H9 (cell line): ENCODE measurements around the gene DUT. TPM values are rescaled to one million over a fixed set of nuclear protein-coding genes. Genes with fewer than 3 reads are reported as not detected.

Source experiments
- DNase-seq: peaks from one replicate; pipeline ENCODE4 v3.0.0-alpha.2; 2017
- H2AFZ ChIP-seq: one replicate; pipeline ENCODE4 v1.6.1; 2013; ENCODE audit warnings: mild to moderate bottlenecking, low read length, control low read depth, moderate library complexity
- H2AK5ac ChIP-seq: 2 replicates; pipeline ENCODE4 v1.6.1; 2013; ENCODE audit warnings: low read length, control low read depth, mixed read lengths; ENCODE audit not compliant: insufficient read length
- H2BK120ac ChIP-seq: one replicate; pipeline ENCODE4 v1.6.1; 2013; ENCODE audit warnings: low read depth, mild to moderate bottlenecking, low read length, control low read depth, inconsistent platforms; ENCODE audit not compliant: poor library complexity, severe bottlenecking
- H2BK12ac ChIP-seq: 2 replicates; pipeline ENCODE4 v1.6.1; 2013; ENCODE audit warnings: low read length, control low read depth, mixed read lengths, low read depth; ENCODE audit not compliant: insufficient read length
- H2BK15ac ChIP-seq: 2 replicates; pipeline ENCODE4 v1.6.1; 2013; ENCODE audit warnings: low read depth, low read length, control low read depth
- H2BK20ac ChIP-seq: one replicate; pipeline ENCODE4 v1.6.1; 2013; ENCODE audit warnings: low read depth, mild to moderate bottlenecking, low read length, control low read depth, inconsistent platforms; ENCODE audit not compliant: poor library complexity, severe bottlenecking
- H2BK5ac ChIP-seq: 2 replicates; pipeline ENCODE4 v1.6.1; 2013; ENCODE audit warnings: low read length, control low read depth, mixed read lengths; ENCODE audit not compliant: insufficient read length
- H3K14ac ChIP-seq: 2 replicates; pipeline ENCODE4 v1.6.1; 2013; ENCODE audit warnings: low read length, control low read depth; ENCODE audit not compliant: insufficient read depth
- H3K18ac ChIP-seq: 2 replicates; pipeline ENCODE4 v1.6.1; 2013; ENCODE audit warnings: low read depth, mild to moderate bottlenecking, mixed read lengths, low read length, control low read depth; ENCODE audit not compliant: insufficient read length
- H3K23ac ChIP-seq: 2 replicates; pipeline ENCODE4 v1.6.1; 2013; ENCODE audit warnings: low read length, control low read depth, mixed read lengths, low read depth; ENCODE audit not compliant: insufficient read length
- H3K23me2 ChIP-seq: 2 replicates; pipeline ENCODE4 v1.6.1; 2013; ENCODE audit warnings: low read depth, mild to moderate bottlenecking, mixed read lengths, low read length, control low read depth; ENCODE audit not compliant: insufficient read length, poor library complexity, severe bottlenecking
- H3K27ac ChIP-seq: 2 replicates; pipeline ENCODE4 v1.5.1; 2013; ENCODE audit warnings: low read length, control low read depth, mixed read lengths, low read depth; ENCODE audit not compliant: insufficient read length
- H3K27me3 ChIP-seq: 2 replicates; pipeline ENCODE4 v1.6.1; 2013; ENCODE audit warnings: low read length, control low read depth, inconsistent platforms; ENCODE audit not compliant: insufficient read depth
- H3K4ac ChIP-seq: 2 replicates; pipeline ENCODE4 v1.6.1; 2013; ENCODE audit warnings: low read depth, mild to moderate bottlenecking, control low read depth, inconsistent platforms, low read length, moderate library complexity
- H3K4me1 ChIP-seq: 2 replicates; pipeline ENCODE4 v1.6.1; 2013; ENCODE audit warnings: low read length, control low read depth, inconsistent platforms; ENCODE audit not compliant: insufficient read depth
- H3K4me2 ChIP-seq: 2 replicates; pipeline ENCODE4 v1.6.1; 2013; ENCODE audit warnings: low read length, control low read depth, mixed read lengths; ENCODE audit not compliant: insufficient read length, insufficient read depth
- H3K56ac ChIP-seq: 2 replicates; pipeline ENCODE4 v1.6.1; 2013; ENCODE audit warnings: low read depth, mild to moderate bottlenecking, mixed read lengths, low read length, control low read depth; ENCODE audit not compliant: insufficient read length
- H3K79me1 ChIP-seq: 2 replicates; pipeline ENCODE4 v1.6.1; 2013; ENCODE audit warnings: low read depth, mild to moderate bottlenecking, moderate library complexity, low read length, control low read depth, inconsistent platforms; ENCODE audit not compliant: insufficient read depth, poor library complexity, severe bottlenecking
- H3K79me2 ChIP-seq: 2 replicates; pipeline ENCODE4 v1.6.1; 2013; ENCODE audit warnings: low read length, control low read depth, inconsistent platforms; ENCODE audit not compliant: insufficient read depth
- H3K9ac ChIP-seq: 2 replicates; pipeline ENCODE4 v1.6.1; 2013; ENCODE audit warnings: low read length, control low read depth, mixed read lengths; ENCODE audit not compliant: insufficient read length; ENCODE audit errors: extremely low read depth
- H3K9me3 ChIP-seq: one replicate; pipeline ENCODE4 v1.6.1; 2013; ENCODE audit warnings: low read depth, low read length, inconsistent platforms; ENCODE audit not compliant: control insufficient read depth
- H3T11ph ChIP-seq: one replicate; pipeline ENCODE4 v1.6.1; 2013; ENCODE audit warnings: mild to moderate bottlenecking, low read length, control low read depth, inconsistent platforms
- H4K20me1 ChIP-seq: one replicate; pipeline ENCODE4 v1.6.1; 2013; ENCODE audit not compliant: control insufficient read depth, insufficient read length, insufficient read depth
- H4K5ac ChIP-seq: 2 replicates; pipeline ENCODE4 v1.6.1; 2013; ENCODE audit warnings: low read depth, mild to moderate bottlenecking, mixed read lengths, low read length, control low read depth; ENCODE audit not compliant: insufficient read length
- H4K8ac ChIP-seq: replicated peaks from 2 replicates; pipeline ENCODE4 v1.6.1; 2013; ENCODE audit warnings: low read length, control low read depth, mixed read lengths, low read depth; ENCODE audit not compliant: insufficient read length
- H4K91ac ChIP-seq: 2 replicates; pipeline ENCODE4 v1.6.1; 2013; ENCODE audit warnings: low read depth, mild to moderate bottlenecking, moderate library complexity, mixed read lengths, low read length, control low read depth; ENCODE audit not compliant: insufficient read length
- H3K27ac Mint-ChIP-seq, 3 experiments: 2 replicates in 2 of 3; 3 replicates in 1 of 3; pipeline ENCODE4 v1.8.0; 2020 to 2021; ENCODE audit warnings: mixed read lengths in 3 of 3, mild to moderate bottlenecking in 1 of 3, moderate library complexity in 1 of 3
- H3K27me3 Mint-ChIP-seq: 2 replicates; pipeline ENCODE4 v1.8.0; 2021; ENCODE audit warnings: low read depth, mild to moderate bottlenecking, moderate library complexity, mixed read lengths
- H3K36me3 Mint-ChIP-seq, 3 experiments: 2 replicates in 2 of 3; 3 replicates in 1 of 3; pipeline ENCODE4 v1.8.0; 2020 to 2021; ENCODE audit warnings: low read depth in 3 of 3, mixed read lengths in 3 of 3; ENCODE audit not compliant: insufficient read depth in 1 of 3
- H3K4me1 Mint-ChIP-seq, 2 experiments: 2 replicates each; pipeline ENCODE4 v1.8.0; 2020; ENCODE audit warnings: mixed read lengths in 2 of 2
- H3K4me3 Mint-ChIP-seq, 2 experiments: 2 replicates in 1 of 2; 3 replicates in 1 of 2; pipeline ENCODE4 v1.8.0; 2020 to 2021; ENCODE audit warnings: mild to moderate bottlenecking in 2 of 2, mixed read lengths in 2 of 2, moderate library complexity in 1 of 2
- H3K9me3 Mint-ChIP-seq, 2 experiments: 2 replicates in 1 of 2; 3 replicates in 1 of 2; pipeline ENCODE4 v1.8.0; 2020; ENCODE audit warnings: mild to moderate bottlenecking in 2 of 2, mixed read lengths in 2 of 2, moderate library complexity in 1 of 2
- WGBS: extraction: QIAGEN DNeasy Blood & Tissue Kit; methylation state at CpG from one replicate; pipeline ENCODE4 v1.1.7; 2013; ENCODE audit warnings: missing lambda C conversion rate, low lambda C conversion rate, mixed read lengths; ENCODE audit not compliant: insufficient read length; ENCODE audit errors: extremely low coverage; 5-methylcytosine and 5-hydroxymethylcytosine counted together
- total RNA-seq: library from RNA; stranded (reverse); gene quantifications from 2 replicates; pipeline ENCODE4 v1.2.1, GENCODE V29; 2021
- TF ChIP-seq, protein P1 (sequence below): fragments of 200-600 bp; sonication (generic); conservative IDR thresholded peaks from 3 replicates; pipeline ENCODE4 v1.8.0; 2021; ENCODE audit warnings: antibody characterized with exemption, mild to moderate bottlenecking

Gene DUT
- total RNA-seq, 1 experiment from 2014 or later: 137 TPM

DNA sequence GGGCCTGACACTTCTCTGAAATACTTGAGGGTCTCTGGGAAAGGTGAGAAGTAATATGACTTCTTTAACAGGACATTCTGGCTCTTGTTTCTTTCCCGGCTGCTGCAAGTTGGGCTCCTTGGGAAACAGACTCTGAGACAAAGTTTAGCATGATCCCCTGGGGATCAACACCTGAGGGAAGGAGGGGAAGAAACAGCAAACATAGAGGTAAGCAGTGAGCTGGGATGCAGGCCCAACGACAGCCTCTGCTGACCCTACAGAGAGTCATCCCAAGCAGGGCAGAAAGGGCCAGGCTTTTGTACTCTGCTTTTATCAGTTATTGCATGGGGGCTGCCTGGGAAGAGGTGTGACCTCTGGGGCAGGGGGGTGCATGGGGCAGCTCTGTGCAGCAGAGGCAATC lies 26.8 kb upstream of the DUT start:
- Histone ChIP-seq H2BK20ac (no peak overlapping the region), H3K27me3 (no peaks in the 10 kb centered on the region), H4K20me1 (no peaks in the 10 kb centered on the region), H3K18ac (no peak overlapping the region), H2AK5ac (no peak overlapping the region), H3K27ac (no peak overlapping the region), H3K4ac (no peak overlapping the region), H3K79me2 (no peaks in the 10 kb centered on the region), H3K4me1 (peaks cover 12% of the 10 kb centered on the region; the same call in 1 of the 2 replicates), H3K4me2 (no peak overlapping the region), H3T11ph (no peak overlapping the region), H3K23ac (no peak overlapping the region), H3K9ac (no peak overlapping the region), H2BK12ac (no peak overlapping the region), H2AFZ (no peak overlapping the region), H2BK15ac (no peak overlapping the region), H4K8ac (no peak overlapping the region), H3K79me1 (no peaks in the 10 kb centered on the region), H2BK5ac (no peak overlapping the region), H4K91ac (no peak overlapping the region), H2BK120ac (no peak overlapping the region), H3K9me3 (no peaks in the 10 kb centered on the region), H3K23me2 (no peaks in the 10 kb centered on the region), H4K5ac (no peak overlapping the region), H3K14ac (no peak overlapping the region), H3K56ac (no peak overlapping the region)
- Mint-ChIP-seq H3K4me3 (no peak overlapping the region), H3K4me1 (peaks cover 52 to 61% of the 10 kb centered on the region in 2 experiments), H3K36me3 (no peaks in the 10 kb centered on the region), H3K27me3 (no peaks in the 10 kb centered on the region), H3K9me3 (no peaks in the 10 kb centered on the region; a peak in 2 of 5 replicates), H3K27ac (peak overlapping the region in 2 of 3 experiments; percentile 85 to 96; a peak in 4 of 7 replicates)
- TF ChIP-seq, protein P1, sequence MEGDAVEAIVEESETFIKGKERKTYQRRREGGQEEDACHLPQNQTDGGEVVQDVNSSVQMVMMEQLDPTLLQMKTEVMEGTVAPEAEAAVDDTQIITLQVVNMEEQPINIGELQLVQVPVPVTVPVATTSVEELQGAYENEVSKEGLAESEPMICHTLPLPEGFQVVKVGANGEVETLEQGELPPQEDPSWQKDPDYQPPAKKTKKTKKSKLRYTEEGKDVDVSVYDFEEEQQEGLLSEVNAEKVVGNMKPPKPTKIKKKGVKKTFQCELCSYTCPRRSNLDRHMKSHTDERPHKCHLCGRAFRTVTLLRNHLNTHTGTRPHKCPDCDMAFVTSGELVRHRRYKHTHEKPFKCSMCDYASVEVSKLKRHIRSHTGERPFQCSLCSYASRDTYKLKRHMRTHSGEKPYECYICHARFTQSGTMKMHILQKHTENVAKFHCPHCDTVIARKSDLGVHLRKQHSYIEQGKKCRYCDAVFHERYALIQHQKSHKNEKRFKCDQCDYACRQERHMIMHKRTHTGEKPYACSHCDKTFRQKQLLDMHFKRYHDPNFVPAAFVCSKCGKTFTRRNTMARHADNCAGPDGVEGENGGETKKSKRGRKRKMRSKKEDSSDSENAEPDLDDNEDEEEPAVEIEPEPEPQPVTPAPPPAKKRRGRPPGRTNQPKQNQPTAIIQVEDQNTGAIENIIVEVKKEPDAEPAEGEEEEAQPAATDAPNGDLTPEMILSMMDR: no peak
- DNase-seq: no peak
- no CpG with 5 or more reads among the region's 2 CpGs for WGBS
